Measurements from ENCODE around the gene CRYBB1. TPM values are rescaled to one million over a fixed set of nuclear protein-coding genes. Genes with fewer than 3 reads are reported as not detected.

The CRYBB1 gene
- total and polyA plus RNA-seq, 2 experiments from 2014 or later, result not detected

MicroRNA genes within 50 kb of the gene (microRNA counts, 767-probe panel; counts per million panel counts)
- microRNA hsa-miR-548j, result not detected

Small RNA genes lying within 50 kb of the gene (microRNA-seq; reads per million reads assigned to microRNA genes)
- 5.4 reads per million, percentile 11 among the genes with 10 or more reads in this experiment for gene MIR548J

Small RNA genes lying within 50 kb of the gene (small RNA-seq; reads per million reads assigned to genes)
- gene MIR548J, result not detected
- not detected for gene RF01874

Other genes starting within 250 kb of the CRYBB1 start
- gene ASPHD2, start 188.8 kb downstream of the CRYBB1 start, total RNA-seq, result 1.2 and 1.4 TPM in 2 replicates
- 1.7 and 2.6 TPM in 2 replicates for gene ASPHD2, start 188.8 kb downstream of the CRYBB1 start, polyA plus RNA-seq
- gene HPS4, start 134.2 kb downstream of the CRYBB1 start, total RNA-seq, result 20.5 and 36.7 TPM in 2 replicates
- 20.2 and 28.5 TPM in 2 replicates for gene HPS4, start 134.2 kb downstream of the CRYBB1 start, polyA plus RNA-seq
- 26.4 and 31.2 TPM in 2 replicates for gene SRRD, start 134.2 kb downstream of the CRYBB1 start, total RNA-seq
- 29.5 and 31.9 TPM in 2 replicates for gene SRRD, start 134.2 kb downstream of the CRYBB1 start, polyA plus RNA-seq
- gene TFIP11, start 105.6 kb downstream of the CRYBB1 start, total RNA-seq, result 16.1 and 19.6 TPM in 2 replicates
- gene TFIP11, start 105.6 kb downstream of the CRYBB1 start, polyA plus RNA-seq, result 21.3 and 30.4 TPM in 2 replicates
- gene TPST2, start 27.9 kb downstream of the CRYBB1 start, total RNA-seq, result 36.8 and 39.9 TPM in 2 replicates
- gene TPST2, start 27.9 kb downstream of the CRYBB1 start, polyA plus RNA-seq, result 31.0 and 35.3 TPM in 2 replicates
- gene CRYBA4, start 3.9 kb upstream of the CRYBB1 start, total RNA-seq, result not detected in 2 replicates
- gene CRYBA4, start 3.9 kb upstream of the CRYBB1 start, polyA plus RNA-seq, result not detected in 2 replicates
- 1.00 and 1.1 TPM in 2 replicates for gene MIAT, start 39.6 kb upstream of the CRYBB1 start, total RNA-seq
- gene MIAT, start 39.6 kb upstream of the CRYBB1 start, polyA plus RNA-seq, result 0.51 and 1.9 TPM in 2 replicates

Data from hepatocyte (in vitro differentiated cells).